Activated naive CD4-positive, alpha-beta T cell treated with anti-CD3 and anti-CD28 coated beads, Interleukin-2, amount 50 U/mL, for 24 hours (primary cell): ENCODE measurements around the gene BTBD18.

Experiments
- H3K27ac Mint-ChIP-seq: one replicate; pipeline ENCODE4 v1.8.0; 2021; ENCODE audit warnings: mild to moderate bottlenecking, mixed read lengths
- H3K27me3 Mint-ChIP-seq: one replicate; pipeline ENCODE4 v1.8.0; 2021; ENCODE audit warnings: mixed read lengths
- H3K36me3 Mint-ChIP-seq: one replicate; pipeline ENCODE4 v1.8.0; 2021; ENCODE audit warnings: mixed read lengths
- H3K4me1 Mint-ChIP-seq: one replicate; pipeline ENCODE4 v1.8.0; 2021; ENCODE audit warnings: mixed read lengths
- H3K4me3 Mint-ChIP-seq: one replicate; pipeline ENCODE4 v1.8.0; 2021; ENCODE audit warnings: mild to moderate bottlenecking, mixed read lengths
- H3K9me3 Mint-ChIP-seq: one replicate; pipeline ENCODE4 v1.8.0; 2021; ENCODE audit warnings: mixed read lengths

The BTBD18 gene, protein sequence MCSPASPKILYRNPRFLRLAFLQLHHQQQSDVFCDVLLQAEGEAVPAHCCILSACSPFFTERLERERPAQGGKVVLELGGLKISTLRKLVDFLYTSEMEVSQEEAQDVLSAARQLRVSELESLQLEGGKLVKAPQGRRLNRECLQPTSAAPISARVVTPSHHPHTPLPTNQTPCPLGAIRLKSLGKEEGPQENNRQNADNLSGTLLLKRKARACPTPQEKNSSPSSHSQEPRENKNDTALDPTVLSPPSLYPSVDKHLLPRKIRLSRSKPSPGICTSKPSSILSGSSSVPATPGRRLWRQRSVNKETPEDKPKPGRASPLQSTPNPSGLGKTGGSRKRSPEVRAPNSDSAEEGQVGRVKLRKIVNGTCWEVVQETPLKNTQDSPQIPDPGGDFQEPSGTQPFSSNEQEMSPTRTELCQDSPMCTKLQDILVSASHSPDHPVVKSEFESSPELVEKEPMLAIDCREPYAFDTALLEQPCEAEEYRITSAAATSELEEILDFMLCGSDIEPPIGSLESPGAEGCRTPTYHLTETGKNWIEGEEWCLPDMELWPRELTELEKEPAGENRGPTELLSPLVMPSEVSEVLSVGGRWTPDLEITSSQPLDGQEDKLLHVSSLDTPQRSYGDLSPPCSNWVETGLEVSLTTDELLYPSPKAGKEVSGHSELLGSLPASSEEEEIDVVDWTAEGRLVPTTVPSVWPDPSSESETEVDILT

DNA sequence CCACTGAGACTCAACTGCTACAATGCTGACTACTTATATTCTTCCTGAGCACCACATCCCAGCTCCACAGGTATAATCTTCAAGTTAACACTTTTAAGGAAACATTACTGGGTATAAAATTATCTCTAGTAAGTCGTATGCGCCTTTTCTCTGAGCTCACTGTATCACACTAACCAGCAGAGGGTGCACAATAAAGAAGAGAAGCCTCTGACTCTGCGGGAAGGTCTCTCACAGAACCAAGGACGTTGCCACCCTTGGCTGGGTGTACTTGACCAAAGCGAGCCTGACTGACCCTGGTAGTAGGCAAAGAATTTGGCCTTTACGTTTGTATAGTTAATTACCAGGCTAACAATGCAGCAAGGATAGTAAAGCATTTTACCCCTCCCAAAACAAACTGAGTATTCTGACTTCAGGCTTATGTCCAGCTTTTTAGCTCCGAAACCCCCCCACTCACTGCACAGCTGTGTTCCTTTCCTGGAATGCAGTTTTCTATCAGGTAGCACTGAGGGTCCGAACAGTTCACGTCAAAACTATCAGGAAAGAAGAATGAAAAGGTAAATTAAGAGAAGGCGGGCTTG, at the start of gene BTBD18:
Gene BTBD18 (minus strand): TSS at position 144 of the 578 bp plus-strand sequence. CDS start 631 bp downstream, outside the sequence.
- Mint-ChIP-seq H3K27me3 (no peaks in the 10 kb centered on the region), H3K4me1 (peaks cover 28% of the 10 kb centered on the region), H3K36me3 (peaks cover 5% of the 10 kb centered on the region), H3K4me3 (no peak within 1 kb of the TSS), H3K9me3 (no peaks in the 10 kb centered on the region), H3K27ac (peak within 1 kb of the TSS; percentile 72)

DNA sequence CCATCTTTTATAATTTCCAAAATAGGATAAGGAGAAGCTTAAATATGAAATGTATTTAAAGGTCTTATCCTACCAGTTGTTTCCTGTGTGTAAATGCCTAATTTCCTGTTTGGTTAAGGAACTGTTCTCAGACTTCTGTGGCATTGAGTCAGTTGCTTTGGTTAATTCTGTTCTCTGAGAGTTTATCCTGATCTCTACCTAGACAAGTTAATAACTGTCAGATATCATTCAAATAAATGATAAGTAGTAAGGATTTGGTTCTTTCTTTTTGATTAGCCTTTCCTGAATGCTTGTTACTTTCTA, 49.5 kb upstream of the BTBD18 start:
- Mint-ChIP-seq H3K4me1 (peaks cover 28% of the 10 kb centered on the region), H3K9me3 (no peaks in the 10 kb centered on the region), H3K27me3 (no peaks in the 10 kb centered on the region), H3K27ac (no peak overlapping the region), H3K36me3 (peaks cover 9% of the 10 kb centered on the region), H3K4me3 (no peak overlapping the region)

DNA sequence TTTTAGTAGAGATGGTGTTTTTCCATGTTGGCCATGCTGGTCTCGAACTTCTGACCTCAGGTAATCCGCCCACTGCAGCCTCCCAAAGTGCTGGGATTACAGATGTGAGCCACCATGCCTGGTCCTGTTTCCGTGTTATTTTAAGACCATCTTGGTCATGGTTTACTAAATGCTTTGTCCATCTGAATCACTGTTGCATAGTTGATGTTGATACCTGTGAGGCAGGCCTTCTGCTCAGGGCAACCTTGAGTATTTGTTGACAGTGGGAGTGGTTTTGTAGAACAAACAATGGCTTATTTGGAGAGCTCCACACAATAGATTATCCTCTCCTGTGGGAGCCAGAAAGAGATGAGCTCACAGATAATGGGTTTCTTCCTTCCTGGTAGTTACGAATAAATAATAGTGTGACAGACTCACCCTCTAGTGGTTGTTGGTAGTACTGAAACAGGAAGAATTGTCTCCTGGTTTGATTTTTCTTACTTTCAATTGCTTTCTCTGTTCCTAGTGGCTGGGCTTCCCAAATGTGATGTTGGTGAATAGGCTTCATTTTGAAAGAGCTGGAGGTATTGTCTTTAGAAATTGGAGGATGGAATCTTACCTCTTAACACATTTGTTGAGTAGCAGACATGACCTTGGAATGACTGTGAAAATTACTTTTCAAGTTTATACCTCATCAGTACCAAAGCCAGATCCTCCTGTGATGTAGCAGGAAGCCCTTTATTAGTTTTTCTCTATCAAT, 49.0 kb upstream of the BTBD18 start:
- H3K27ac Mint-ChIP-seq: peak overlapping the region; percentile 74

DNA sequence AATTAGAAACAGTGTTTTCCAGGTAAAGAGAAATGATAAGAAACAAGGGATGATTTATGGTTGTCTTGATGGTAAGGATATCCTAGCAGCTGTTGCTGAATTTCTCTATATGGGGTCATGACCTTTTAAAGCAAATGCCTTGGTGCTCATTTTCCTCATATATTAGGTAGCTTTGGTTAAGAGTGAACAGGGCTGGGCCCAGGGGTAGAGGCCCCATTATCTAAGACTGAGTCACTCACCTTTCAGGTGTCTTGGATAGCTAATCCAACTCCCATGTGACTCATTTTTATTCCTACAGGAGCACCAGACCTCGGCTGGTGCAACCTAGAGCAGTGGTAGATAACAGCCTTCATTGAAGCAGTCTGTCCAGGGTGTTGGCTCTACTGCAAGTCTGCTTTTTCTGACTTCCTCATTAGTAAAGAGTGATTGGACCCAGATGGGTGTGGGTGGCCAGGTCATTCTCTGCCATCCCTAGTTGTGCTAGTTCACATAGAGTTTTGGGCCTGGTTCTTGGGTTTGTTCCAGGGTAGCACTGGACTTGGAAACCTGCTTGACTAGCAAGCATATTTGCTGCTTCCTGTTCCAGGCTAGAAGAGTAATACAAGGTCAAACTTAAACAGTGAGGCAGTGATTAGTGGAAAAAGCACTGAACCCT, 47.4 kb upstream of the BTBD18 start:
- Mint-ChIP-seq H3K9me3 (no peaks in the 10 kb centered on the region), H3K4me3 (no peak overlapping the region), H3K27ac (peak overlapping the region; percentile 82), H3K27me3 (no peaks in the 10 kb centered on the region), H3K36me3 (peaks cover 10% of the 10 kb centered on the region), H3K4me1 (peaks cover 31% of the 10 kb centered on the region)

More for the DNA sequence above, 49.0 kb upstream of the BTBD18 start:
- no peaks in the 10 kb centered on the region for H3K9me3 Mint-ChIP-seq
- no peak overlapping the region for H3K4me3 Mint-ChIP-seq
- H3K27me3 Mint-ChIP-seq: no peaks in the 10 kb centered on the region
- peaks cover 10% of the 10 kb centered on the region for H3K36me3 Mint-ChIP-seq
- H3K4me1 Mint-ChIP-seq: peaks cover 28% of the 10 kb centered on the region

DNA sequence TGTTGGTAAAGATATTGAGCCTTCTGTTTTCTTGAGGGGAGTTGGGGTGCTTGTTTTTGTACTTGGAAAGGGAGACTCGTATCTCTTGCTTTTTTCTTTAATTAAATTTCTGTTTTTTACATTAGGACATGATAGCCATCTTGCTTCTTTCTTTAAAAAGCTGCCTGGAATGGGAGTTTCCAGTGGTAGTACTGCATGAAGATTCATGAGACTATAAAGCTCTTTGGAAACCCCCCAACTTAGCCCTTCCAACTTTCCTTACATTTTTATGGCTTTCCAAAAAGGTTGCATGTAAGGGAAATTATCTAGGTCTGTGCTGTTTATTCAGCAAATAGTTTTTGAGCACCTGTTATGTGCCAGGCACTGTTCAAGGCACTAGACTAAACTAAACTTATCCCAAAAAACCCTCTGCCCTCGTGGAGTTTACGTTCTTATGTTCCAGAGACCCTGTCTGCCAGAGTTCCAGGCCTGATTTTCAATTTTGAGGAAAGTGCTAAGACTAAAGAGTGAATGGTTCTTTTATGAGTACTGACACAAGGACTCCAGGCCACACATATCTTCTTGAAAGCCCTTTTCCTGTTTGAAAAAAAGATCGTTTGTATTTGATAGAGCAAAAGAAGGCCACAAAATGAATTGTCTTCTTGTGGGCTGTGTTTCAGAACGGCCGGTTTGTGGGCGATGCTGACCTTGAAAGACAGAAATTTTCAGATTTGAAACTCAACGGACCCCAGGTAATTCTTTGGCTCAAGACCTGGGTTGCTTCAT, 41.9 kb upstream of the BTBD18 start:
- peaks cover 39% of the 10 kb centered on the region for H3K4me1 Mint-ChIP-seq
- H3K27ac Mint-ChIP-seq: peak overlapping the region; percentile 97
- H3K9me3 Mint-ChIP-seq: no peaks in the 10 kb centered on the region
- H3K27me3 Mint-ChIP-seq: no peaks in the 10 kb centered on the region
- H3K4me3 Mint-ChIP-seq: peak overlapping the region; percentile 66
- peaks cover 6% of the 10 kb centered on the region for H3K36me3 Mint-ChIP-seq

DNA sequence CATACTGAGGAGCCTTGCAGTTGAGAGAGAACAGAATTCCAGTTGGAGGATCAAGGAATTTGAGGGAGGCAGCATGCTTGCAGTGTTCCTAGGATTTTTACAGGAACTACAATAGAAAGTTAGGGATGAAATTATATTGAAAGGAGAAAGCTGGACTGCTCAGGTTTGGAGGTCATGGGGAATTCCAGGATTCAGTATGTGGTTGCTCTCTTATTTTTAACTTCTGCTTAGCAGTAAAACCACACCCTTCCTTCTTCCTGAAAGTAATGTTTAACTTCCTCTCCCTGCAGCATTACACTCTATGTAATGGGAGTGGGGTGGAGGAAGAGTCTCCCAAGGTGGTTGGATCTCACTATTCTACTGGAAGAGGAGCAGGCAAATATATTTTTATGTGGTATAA, 41.3 kb upstream of the BTBD18 start:
- H3K4me3 Mint-ChIP-seq: peak overlapping the region; percentile 66
- H3K27ac Mint-ChIP-seq: peak overlapping the region; percentile 97
- H3K27me3 Mint-ChIP-seq: no peaks in the 10 kb centered on the region
- peaks cover 6% of the 10 kb centered on the region for H3K36me3 Mint-ChIP-seq
- H3K4me1 Mint-ChIP-seq: peaks cover 41% of the 10 kb centered on the region
- H3K9me3 Mint-ChIP-seq: no peaks in the 10 kb centered on the region

DNA sequence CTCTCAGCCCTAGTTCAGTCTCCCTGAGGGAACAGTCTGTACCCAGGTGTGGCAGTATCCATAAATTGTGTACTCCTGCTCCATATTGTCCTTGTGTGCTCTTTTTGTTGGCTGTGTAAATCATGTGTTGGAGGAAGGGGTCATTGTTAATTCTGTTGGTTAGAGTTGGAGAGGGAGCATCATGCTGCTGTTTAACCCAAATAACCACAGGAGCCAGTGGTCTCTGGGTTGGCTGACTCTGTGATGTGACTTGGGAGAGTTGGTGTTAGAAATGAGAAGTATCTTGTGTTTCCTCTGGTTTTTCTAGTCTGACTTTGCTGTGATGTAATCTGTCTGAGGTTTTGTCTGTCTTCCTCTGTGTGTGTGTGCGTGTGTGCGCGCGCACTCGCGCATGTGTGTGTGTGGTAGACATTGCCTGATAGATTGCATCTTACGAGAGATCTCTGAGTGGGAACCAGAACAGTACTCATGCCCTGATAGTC, 40.5 kb upstream of the BTBD18 start:
- Mint-ChIP-seq H3K27me3 (no peaks in the 10 kb centered on the region), H3K36me3 (peaks cover 6% of the 10 kb centered on the region), H3K9me3 (no peaks in the 10 kb centered on the region), H3K4me3 (peak overlapping the region; percentile 72), H3K27ac (peak overlapping the region; percentile 93), H3K4me1 (peaks cover 42% of the 10 kb centered on the region)

DNA sequence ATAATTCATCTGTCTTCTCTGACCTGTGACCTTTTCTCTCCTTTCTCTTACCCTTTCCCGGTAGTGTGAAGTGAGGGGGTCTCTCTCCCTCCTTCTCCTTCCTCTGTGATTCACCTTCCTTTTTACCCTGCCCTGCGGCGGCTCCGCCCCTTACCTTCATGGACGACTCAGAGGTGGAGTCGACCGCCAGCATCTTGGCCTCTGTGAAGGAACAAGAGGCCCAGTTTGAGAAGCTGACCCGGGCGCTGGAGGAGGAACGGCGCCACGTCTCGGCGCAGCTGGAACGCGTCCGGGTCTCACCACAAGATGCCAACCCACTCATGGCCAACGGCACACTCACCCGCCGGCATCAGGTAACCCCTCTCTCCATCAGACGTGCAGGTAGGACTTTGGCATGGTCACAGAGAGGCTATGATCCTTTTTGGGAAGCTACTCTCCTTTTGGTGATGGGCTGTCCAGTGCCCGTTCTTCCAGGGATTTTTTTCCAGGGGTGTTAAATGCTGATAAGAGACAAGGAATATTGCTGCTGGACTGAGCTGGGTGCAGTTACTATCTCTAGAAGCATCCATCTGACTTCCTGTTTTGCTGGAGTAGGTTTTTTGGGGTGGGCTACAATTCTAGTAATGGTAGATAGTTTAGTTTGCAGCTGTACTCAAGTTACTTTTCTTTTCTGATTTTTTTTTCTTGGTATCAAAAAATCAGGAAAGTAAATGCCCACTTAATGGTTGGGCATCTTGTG, 39.9 kb upstream of the BTBD18 start:
- Mint-ChIP-seq H3K27ac (peak overlapping the region; percentile 93), H3K36me3 (peaks cover 4% of the 10 kb centered on the region), H3K4me1 (peaks cover 42% of the 10 kb centered on the region), H3K27me3 (no peaks in the 10 kb centered on the region), H3K4me3 (peak overlapping the region; percentile 72), H3K9me3 (no peaks in the 10 kb centered on the region)

DNA sequence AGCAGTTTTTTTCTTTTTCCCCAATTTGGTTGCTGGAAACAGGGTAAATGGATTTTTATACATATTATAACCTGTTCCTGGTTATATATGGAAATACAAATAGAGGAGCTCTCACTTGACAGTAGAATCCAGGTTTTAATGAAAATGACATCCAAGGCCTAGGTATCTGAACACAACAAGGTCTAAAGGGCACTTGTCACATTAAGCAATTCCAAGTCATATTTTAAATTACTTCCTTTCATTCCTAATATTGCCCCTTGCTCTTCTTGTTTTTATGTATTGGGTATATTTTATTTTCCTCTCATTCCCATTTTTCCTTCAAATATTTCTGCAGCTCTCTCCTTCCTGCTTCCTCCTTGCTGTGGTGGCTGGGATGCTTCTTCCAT, 37.1 kb upstream of the BTBD18 start:
- Mint-ChIP-seq H3K4me3 (no peak overlapping the region), H3K36me3 (no peaks in the 10 kb centered on the region), H3K4me1 (peaks cover 36% of the 10 kb centered on the region), H3K27me3 (no peaks in the 10 kb centered on the region), H3K27ac (no peak overlapping the region), H3K9me3 (no peaks in the 10 kb centered on the region)

DNA sequence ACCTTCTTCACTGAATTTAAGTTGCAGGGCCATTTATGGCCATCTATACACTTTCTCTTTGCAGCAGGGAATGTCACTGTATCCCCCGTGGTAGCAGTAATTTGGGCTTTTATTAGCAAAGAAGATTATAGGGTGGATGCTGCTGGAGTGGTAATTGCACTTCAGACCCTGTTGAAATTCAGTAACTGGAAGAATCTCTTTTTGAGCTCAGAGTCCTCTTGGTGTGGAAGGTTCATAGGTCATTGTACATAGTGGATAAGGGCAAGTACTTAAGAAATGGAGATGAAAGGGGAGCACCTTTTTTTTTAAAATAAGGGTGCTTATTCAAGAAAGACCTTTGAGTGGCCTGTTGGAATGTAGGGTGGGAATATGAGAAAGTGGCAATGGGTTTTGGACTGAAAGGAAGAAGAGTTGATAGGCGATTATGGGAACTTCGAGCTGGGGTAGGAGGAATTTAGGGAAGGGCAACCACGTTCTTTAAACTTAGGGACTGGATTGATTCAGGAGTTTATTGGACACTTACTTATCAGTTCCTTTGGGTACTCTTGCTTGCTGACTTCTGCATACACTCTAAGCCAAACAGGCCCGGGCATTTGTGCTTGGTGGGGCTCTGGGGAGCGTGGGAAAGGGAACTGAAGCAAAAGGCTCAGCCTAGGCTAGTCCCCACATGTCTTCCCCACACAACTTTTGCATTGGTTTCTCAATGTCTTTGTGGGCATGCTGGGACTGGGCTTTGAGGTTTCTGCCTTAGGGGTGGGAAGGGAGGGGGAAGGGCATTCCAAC, 36.5 kb upstream of the BTBD18 start:
- no peaks in the 10 kb centered on the region for H3K27me3 Mint-ChIP-seq

DNA sequence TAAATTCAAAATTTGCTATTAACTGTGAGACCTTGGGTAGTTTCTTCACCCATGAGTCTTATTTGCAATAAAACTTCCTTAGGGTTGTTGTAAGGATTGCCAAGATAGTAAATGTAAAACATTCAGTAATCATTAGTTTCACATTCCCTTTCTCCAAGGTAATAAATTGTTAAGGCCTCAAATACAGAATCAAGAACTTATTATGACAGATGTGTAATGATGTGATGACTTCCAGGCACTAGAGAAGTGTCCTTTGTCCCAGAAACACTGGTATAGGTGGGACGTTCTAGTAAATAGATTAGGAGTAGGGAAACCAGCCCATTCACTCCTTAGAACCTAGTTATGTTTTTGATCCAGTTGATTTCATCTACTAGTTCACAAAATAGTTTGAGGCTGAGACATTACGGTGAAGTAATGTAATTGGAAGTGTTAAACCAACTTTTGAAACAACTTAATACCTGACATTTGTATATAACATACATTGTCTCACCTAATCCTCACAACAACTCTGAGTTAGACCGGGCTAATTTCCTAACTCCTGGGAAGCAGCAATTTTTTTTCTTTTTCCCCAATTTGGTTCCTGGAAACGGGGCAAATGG, 35.5 kb upstream of the BTBD18 start:
- Mint-ChIP-seq H3K27me3 (no peaks in the 10 kb centered on the region), H3K4me3 (no peak overlapping the region), H3K9me3 (no peaks in the 10 kb centered on the region), H3K4me1 (peaks cover 20% of the 10 kb centered on the region), H3K36me3 (no peaks in the 10 kb centered on the region), H3K27ac (no peak overlapping the region)

More for the DNA sequence above, 36.5 kb upstream of the BTBD18 start:
- Mint-ChIP-seq H3K27ac (no peak overlapping the region), H3K9me3 (no peaks in the 10 kb centered on the region), H3K4me1 (peaks cover 30% of the 10 kb centered on the region), H3K4me3 (no peak overlapping the region), H3K36me3 (no peaks in the 10 kb centered on the region)

DNA sequence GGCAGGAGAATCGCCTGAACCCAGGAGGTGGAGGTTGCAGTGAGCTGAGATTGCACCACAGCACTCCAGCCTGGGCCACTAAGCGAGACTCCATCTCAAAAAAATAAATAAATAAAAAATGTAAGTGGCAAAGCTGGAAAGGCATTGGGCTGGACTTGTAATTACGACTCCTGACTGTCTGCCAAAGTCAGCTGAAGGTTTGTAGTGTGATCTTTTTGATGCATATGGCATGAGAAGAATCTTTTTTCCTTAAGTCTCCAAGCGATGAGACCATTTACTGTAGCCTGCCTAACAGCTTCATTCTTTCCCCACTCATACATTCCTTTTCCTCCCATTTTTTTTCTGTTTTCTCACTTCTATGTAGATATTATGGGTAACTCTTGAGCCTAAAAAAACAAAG, 34.8 kb upstream of the BTBD18 start:
- no peaks in the 10 kb centered on the region for H3K9me3 Mint-ChIP-seq
- no peaks in the 10 kb centered on the region for H3K27me3 Mint-ChIP-seq
- peaks cover 19% of the 10 kb centered on the region for H3K4me1 Mint-ChIP-seq
- H3K27ac Mint-ChIP-seq: no peak overlapping the region
- no peak overlapping the region for H3K4me3 Mint-ChIP-seq
- peaks cover 4% of the 10 kb centered on the region for H3K36me3 Mint-ChIP-seq

DNA sequence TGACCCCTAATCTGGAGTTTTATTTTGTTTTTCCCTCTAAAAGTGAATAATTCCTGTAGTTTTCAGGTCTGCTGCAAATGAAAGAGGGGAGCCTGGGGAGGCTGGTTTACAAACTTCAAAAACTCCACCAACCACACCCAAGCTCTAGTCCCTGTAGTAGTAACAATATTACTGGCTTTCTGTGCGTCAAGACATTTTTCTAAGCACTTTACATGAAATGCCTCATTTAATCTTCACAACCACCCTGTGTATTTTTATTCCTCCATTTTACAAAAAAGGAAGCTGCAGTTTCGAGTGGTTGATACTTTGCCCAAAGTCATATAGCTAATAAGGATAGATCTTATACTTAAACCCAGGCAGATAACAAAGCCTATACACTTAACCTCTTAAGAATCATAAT, 33.5 kb upstream of the BTBD18 start:
- H3K36me3 Mint-ChIP-seq: peaks cover 7% of the 10 kb centered on the region
- H3K4me1 Mint-ChIP-seq: peaks cover 14% of the 10 kb centered on the region
- no peaks in the 10 kb centered on the region for H3K27me3 Mint-ChIP-seq
- H3K4me3 Mint-ChIP-seq: no peak overlapping the region
- H3K27ac Mint-ChIP-seq: no peak overlapping the region
- no peaks in the 10 kb centered on the region for H3K9me3 Mint-ChIP-seq
